GM20000 (cell line): ENCODE measurements around the gene TLCD3B.
A peak's percentile ranks its signal among the peaks of the same experiment; 100 is the strongest.

Source experiments
- DNase-seq: peaks from one replicate; pipeline ENCODE4 v3.0.0; 2012; ENCODE audit warnings: low spot score
- CTCF ChIP-seq: IDR thresholded peaks from 2 replicates; pipeline ENCODE4 v1.5.1; 2012; ENCODE audit warnings: mild to moderate bottlenecking, control low read depth; ENCODE audit errors: extremely low read depth, missing control alignments

TLCD3B gene

GRCh38 chr16:29975811-29976511, 55.1 kb downstream of the TLCD3B start:
- no peak for TF ChIP-seq CTCF
- peak; percentile 19 for DNase-seq

- no peak for TF ChIP-seq CTCF
- no peak for DNase-seq
Observed at GRCh38 chr16:29975134-29975538, 55.9 kb downstream of the TLCD3B start.
